Left renal cortex interstitium (tissue), 4 donors: ENCODE measurements around the gene CENPP. TPM values are rescaled to one million over a fixed set of nuclear protein-coding genes. Genes with fewer than 3 reads are reported as not detected.

Source experiments
- DNase-seq, 4 donors: peaks; one replicate each; pipeline ENCODE4 v3.0.0-alpha.2; 2013; ENCODE audit warnings: low read depth in 4 of 4, low spot score in 2 of 4, missing footprints in 1 of 4
- polyA plus RNA-seq, 4 donors: library from polyadenylated mRNA; unstranded; fragments of 120-200 nt; gene quantifications; one replicate each; pipeline ENCODE4 v1.2.1, GENCODE V29; 2013; ENCODE audit not compliant: insufficient read length in 4 of 4

CENPP gene
- 1 to 10 TPM; 5.8 to 7.5 (median 6.3) TPM for polyA plus RNA-seq

DNA sequence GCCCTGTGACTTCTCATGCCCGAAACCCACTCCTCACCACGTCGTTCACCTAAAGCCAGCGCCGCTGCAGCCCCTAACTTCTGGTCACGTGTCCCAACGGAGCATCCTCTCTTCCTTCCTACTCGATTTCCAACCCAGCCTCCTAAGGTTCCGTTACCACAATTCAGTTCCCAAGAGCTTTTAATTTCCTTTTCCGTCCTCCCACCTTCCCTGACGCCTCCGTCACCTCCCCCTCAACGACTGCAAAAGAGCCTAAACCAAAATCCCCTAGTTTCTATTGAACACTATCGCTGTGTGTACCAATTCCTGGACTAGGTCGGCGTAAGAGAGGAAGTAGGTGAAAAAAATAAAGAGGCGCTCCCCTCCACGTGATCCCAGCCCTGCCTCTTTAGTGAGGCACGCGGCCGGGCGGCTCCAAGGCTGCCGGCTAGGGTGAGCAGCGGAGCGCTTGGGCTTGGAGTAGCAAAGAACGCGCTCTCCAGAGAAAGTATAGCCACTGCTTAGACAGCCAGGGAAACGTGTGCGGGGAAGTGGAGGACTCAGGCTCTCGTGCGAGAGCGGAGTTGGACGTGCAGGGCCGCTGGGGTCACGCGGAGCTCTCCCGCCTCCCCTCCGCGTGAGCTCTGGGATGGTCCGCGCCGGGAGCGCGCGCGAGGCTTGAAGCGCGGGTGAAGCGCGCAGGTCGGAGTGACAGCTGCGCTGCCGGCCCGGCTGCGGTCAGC is at the start of gene CENPP, which contains the start of gene NOL8:
TSS of gene CENPP (plus strand) at position 685 of the 722 bp plus-strand sequence.
TSS of gene NOL8 (minus strand) at position 82 of the 722 bp plus-strand sequence. CDS start 1,189 bp downstream, outside the sequence.
- peak; percentile 88 to 99 (median 94) for DNase-seq

GRCh38 chr9:92276331-92277032 is 49.3 kb upstream of the CENPP start:
- DNase-seq: peak in 3 of 4 donors; percentile 44 to 66 (median 48)

DNA sequence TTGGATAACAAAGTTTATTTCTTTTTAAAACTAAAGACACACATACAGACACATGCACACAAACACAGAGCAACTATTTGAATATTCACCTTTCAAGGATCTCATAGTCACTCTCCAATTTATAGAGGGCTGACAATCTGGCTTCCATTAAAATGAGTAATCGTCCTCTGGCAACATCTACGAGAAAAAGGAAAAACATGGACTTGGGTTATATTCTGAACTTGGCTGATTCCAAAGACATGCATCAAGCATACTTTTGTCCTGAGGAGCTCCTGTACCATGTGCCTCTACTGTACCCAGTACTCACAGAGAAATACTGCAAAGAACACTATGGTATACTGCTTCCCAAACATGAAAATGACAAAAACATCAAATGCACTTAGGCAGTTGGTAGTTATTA is 47.6 kb upstream of the CENPP start:
- no peak for DNase-seq

DNA sequence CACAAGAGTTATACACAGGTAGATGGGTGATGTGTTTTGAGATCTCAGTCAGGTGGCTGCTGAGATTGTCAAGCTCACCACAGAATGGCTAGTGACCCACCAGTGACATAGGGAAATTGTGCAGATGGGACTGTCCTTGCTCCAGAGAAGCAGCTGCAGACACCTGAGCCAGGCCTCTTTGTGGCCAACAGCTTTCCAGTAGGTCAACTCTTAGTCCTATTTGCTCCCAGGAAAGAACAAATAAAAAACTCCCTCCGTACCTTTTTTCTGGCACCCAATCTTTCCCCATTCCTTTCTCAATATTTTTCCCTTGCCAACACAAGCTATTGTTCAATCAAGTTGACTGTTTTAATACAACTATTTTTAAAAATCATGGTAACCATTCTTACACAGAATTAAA is 46.5 kb upstream of the CENPP start:
- DNase-seq: no peak

DNA sequence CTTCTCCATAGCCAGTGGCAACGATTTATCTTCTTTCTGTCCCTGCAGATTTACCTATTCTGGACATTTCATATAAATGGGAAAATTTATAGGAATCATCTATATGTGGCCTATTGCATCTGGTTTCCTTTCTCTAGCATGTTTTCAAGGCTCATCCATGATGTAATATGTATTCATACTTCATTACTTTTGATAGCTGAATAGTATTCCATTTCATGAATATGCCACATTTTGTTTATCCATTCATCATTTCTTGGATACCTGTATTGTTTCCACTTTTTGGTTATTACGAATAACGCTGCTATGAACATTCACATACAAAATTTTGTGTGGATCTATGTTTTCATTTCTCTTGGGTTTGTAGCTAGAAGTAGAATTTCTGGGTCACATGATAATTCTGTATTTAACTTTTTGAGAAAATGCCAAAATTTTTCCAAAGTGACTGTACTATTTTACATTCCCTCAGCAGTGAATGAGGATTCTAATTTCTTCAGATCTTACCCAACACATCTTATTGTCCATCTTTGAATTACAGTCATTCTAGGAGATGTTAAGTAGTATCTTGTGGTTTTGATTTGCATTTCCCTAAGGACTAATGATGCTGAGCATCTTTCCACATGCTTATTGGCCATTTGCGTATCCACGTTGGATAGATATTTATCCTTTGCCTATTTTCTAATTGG is 35.9 kb upstream of the CENPP start:
- no peak for DNase-seq

GRCh38 chr9:92290785-92291429 is 34.8 kb upstream of the CENPP start:
- no peak for DNase-seq

DNA sequence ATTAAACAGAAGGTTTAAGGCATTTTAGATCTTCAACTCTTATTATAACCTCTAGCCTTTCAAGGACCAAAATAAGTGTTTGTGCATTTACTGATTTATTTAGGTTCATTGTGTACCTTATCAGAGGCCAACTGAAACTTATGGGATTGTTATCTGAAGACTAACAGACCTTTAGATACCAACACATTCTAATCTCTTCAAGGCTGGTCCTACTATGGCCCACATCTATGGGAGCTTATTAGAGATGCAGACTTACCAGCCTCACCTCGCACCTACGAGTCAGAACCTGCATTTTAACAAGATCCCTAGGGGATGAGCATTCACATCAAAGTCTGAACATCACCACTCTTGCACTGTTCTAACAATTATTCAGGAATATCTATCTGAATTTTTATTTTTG is 34.2 kb upstream of the CENPP start:
- DNase-seq: no peak

GRCh38 chr9:92292338-92293074 is 33.2 kb upstream of the CENPP start:
- no peak for DNase-seq

DNA sequence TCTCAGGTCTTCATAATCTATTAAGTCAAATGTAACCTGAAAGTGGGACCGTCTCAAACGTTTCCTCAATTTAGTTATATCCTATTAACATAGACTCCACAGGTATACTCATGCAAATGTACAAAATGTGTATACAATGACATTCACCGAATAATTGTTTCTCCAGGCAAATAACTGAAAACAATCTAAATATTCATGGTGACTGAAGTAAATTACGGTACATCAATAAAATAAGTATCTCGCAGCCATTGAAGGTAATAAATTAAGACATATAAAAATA is 32.7 kb upstream of the CENPP start:
- DNase-seq: no peak

DNA sequence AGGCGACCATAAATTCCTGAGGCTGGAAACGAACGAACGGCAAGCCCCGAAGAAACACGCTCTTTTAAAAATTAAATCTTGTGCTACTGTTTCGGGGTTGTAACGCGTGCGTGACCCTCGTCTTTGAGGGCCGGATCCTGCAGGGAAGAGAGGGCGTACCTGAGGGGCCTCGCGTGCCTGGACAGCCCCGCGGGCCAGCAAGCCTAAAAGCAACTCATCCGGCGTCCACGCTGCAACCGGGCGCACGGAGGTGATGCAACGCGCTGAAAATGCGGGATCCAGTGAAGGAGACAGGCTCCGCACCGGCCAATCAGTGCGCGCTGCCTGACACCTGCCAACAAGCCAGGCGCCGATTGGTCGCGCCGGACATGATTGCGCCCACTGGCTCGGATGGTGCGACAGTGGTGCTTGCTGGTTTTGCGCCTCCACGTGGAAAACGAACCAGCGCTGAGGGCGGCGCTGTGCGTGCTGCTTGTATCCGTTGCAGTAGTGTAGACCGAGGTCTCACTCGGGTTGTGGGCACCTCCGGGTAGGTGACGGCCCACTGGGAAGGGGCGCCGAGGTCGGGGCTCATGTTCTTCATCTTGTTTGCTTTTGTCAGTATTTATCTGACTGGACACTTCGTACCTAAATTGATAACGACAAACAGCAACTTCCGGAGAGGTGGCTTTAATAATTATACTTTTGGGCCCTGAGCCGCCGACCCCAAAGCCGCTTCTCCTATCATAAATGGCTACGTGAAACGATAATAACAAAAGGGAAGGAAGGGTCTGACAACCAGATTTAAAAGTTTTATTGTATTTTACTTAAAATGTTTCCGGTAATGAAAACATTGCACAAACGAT is 32.1 kb upstream of the CENPP start, which contains the start of gene IARS1:
TSS of gene IARS1 (minus strand) at position 246 of the 845 bp plus-strand sequence. CDS start 4,278 bp downstream, outside the sequence.
- DNase-seq: peak; percentile 92 to 96 (median 96)

GRCh38 chr9:92294297-92294676 is 31.5 kb upstream of the CENPP start:
- no peak for DNase-seq

- DNase-seq: no peak
Observed at GRCh38 chr9:92295240-92295790, 30.4 kb upstream of the CENPP start.

- no peak for DNase-seq
Observed at GRCh38 chr9:92295827-92296258, 29.9 kb upstream of the CENPP start.

- no peak for DNase-seq
Observed at GRCh38 chr9:92297611-92298010, 28.1 kb upstream of the CENPP start.

GRCh38 chr9:92298036-92298435 is 27.7 kb upstream of the CENPP start:
- DNase-seq: no peak

DNA sequence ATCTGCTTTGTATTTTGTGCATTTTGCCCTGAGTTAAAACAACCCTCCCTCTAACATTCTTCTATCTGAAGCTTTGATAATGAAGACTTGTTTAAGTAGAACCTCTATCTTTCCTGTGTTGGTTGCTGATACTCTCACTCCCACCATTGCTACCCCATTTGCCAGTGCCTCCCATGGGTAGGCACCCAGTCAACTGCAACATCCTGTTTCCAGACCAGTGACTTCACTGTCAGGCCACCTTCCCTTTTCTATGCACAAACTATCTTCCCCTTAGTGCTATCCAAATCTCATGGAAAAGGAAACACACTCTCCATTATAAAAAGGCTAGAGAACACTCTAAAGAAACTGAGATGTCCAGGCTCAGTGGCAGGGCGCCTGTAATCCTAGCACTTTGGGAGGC is 26.6 kb upstream of the CENPP start:
- DNase-seq: no peak

GRCh38 chr9:92300936-92301335 is 24.8 kb upstream of the CENPP start:
- no peak for DNase-seq

DNA sequence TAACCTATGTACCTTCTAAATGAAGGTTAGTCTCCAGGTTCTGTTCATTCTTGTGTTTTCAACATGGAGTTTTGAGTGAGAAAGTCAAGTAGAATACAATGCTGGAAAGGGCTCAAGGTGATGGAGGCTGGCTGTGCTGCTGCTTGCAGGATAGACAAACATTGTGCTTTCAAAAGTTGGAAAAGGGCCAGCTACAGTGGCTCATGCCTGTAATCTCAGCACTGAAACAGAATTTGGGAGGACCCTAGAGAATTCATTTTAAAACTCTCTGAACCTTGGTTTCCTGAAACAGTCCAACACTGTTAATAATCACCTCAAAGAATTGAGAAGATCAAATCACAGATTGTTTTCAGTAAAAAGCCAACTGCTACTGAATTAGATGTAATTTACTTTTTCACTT is 16.9 kb upstream of the CENPP start:
- no peak for DNase-seq

GRCh38 chr9:92310562-92310961 is 15.2 kb upstream of the CENPP start:
- DNase-seq: no peak
